HG03039 (cell line): Measurements from ENCODE around the gene NPSR1.

Experiments used
- ATAC-seq: cut with Tn5 transposase; IDR thresholded peaks from one replicate; pipeline ENCODE4 v1.9.1; 2021; ENCODE audit warnings: mild to moderate bottlenecking, moderate library complexity; ENCODE audit not compliant: unreplicated experiment

Gene NPSR1

GRCh38 chr7:34719636-34720035, 61.6 kb downstream of the NPSR1 start:
- ATAC-seq: no peak

GRCh38 chr7:34720289-34720688, 62.3 kb downstream of the NPSR1 start:
- ATAC-seq: no peak

GRCh38 chr7:34723338-34723737, 65.3 kb downstream of the NPSR1 start:
- ATAC-seq: no peak

GRCh38 chr7:34723866-34724490, 66.0 kb downstream of the NPSR1 start:
- ATAC-seq: no peak

- ATAC-seq: no peak
These were observed 68.2 kb downstream of the NPSR1 start for GRCh38 chr7:34726221-34726620.

- ATAC-seq: no peak
These were observed 69.5 kb downstream of the NPSR1 start for GRCh38 chr7:34727464-34727995.

GRCh38 chr7:34728156-34728555, 70.1 kb downstream of the NPSR1 start:
- ATAC-seq: no peak

- ATAC-seq: no peak
These were observed 76.8 kb downstream of the NPSR1 start for GRCh38 chr7:34734771-34735170.

- no peak for ATAC-seq
These were observed 77.5 kb downstream of the NPSR1 start for GRCh38 chr7:34735526-34735925.

GRCh38 chr7:34739651-34740300, 81.8 kb downstream of the NPSR1 start:
- ATAC-seq: no peak

- no peak for ATAC-seq
These were observed 82.8 kb downstream of the NPSR1 start for GRCh38 chr7:34740840-34741239.

GRCh38 chr7:34747176-34747781, 89.3 kb downstream of the NPSR1 start:
- no peak for ATAC-seq

- ATAC-seq: no peak
These were observed 90.1 kb downstream of the NPSR1 start for GRCh38 chr7:34747867-34748727.

- no peak for ATAC-seq
These were observed 90.7 kb downstream of the NPSR1 start for GRCh38 chr7:34748728-34749089.

GRCh38 chr7:34749446-34749845, 91.4 kb downstream of the NPSR1 start:
- no peak for ATAC-seq

GRCh38 chr7:34750209-34750608, 92.2 kb downstream of the NPSR1 start:
- ATAC-seq: no peak

GRCh38 chr7:34750636-34751035, 92.6 kb downstream of the NPSR1 start:
- no peak for ATAC-seq

- no peak for ATAC-seq
These were observed 94.0 kb downstream of the NPSR1 start for GRCh38 chr7:34751725-34752643.

- no peak for ATAC-seq
These were observed 94.9 kb downstream of the NPSR1 start for GRCh38 chr7:34752929-34753328.

GRCh38 chr7:34755008-34755407, 97.0 kb downstream of the NPSR1 start:
- ATAC-seq: no peak
